LNCaP clone FGC (cell line): ENCODE measurements around the gene VEGFA.

Experiments
- DNase-seq: peaks from one replicate; pipeline ENCODE4 v3.0.0-alpha.2; 2011; ENCODE audit warnings: low read depth
- H3K4me3 ChIP-seq: 2 replicates; pipeline ENCODE4 v1.5.1; 2011; ENCODE audit warnings: mild to moderate bottlenecking, low read depth, low read length, control low read depth
- CTCF ChIP-seq: IDR thresholded peaks from 2 replicates; pipeline ENCODE4 v1.5.1; 2012; ENCODE audit warnings: mild to moderate bottlenecking; ENCODE audit not compliant: control insufficient read depth, insufficient read depth; ENCODE audit errors: extremely low read depth

VEGFA gene

GRCh38 chr6:43780941-43781928 is 11.2 kb downstream of the VEGFA start:
- DNase-seq = no peak
- no peak for TF ChIP-seq CTCF
- no peak overlapping the region for H3K4me3 ChIP-seq

DNA sequence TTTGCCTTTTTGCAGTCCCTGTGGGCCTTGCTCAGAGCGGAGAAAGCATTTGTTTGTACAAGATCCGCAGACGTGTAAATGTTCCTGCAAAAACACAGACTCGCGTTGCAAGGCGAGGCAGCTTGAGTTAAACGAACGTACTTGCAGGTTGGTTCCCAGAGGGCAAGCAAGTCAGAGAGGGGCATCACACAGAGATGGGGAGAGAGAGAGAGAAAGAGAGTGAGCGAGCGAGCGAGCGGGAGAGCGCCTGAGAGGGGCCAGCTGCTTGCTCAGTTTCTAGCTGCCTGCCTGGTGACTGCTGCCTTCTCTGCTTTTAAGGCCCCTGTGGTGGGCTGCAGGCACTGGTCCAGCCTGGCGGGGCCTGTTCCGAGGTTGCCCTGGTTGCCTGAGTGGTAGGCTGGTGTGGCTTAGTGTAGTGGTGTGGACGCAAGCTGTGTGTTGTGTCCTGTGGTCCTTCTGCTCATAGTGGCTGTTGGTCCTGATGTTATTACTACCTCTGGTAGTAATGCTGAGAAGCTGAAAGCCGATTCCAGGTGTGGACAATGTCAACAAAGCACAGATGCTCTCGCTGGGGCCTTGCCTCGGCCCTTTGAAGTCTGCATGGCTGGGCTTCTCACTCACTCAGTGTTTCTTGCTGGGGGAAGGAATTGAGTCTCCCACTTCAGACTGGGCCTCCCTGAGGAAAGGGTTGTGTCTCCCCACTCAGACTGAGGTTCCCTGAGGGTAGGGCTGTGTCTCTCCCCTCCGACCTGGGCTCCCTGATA is 12.1 kb downstream of the VEGFA start:
- no peak for TF ChIP-seq CTCF
- DNase-seq = no peak
- no peak overlapping the region for H3K4me3 ChIP-seq

- TF ChIP-seq CTCF = no peak
Observed at GRCh38 chr6:43782764-43783513, 12.9 kb downstream of the VEGFA start.

GRCh38 chr6:43784049-43784855 is 14.2 kb downstream of the VEGFA start:
- DNase-seq = no peak
- no peak overlapping the region for H3K4me3 ChIP-seq
- no peak for TF ChIP-seq CTCF

More at GRCh38 chr6:43782764-43783513, 12.9 kb downstream of the VEGFA start:
- DNase-seq = no peak
- no peak overlapping the region for H3K4me3 ChIP-seq

GRCh38 chr6:43785220-43785752 is 15.3 kb downstream of the VEGFA start:
- DNase-seq = no peak
- TF ChIP-seq CTCF = no peak
- H3K4me3 ChIP-seq = no peak overlapping the region

GRCh38 chr6:43785904-43786303 is 15.9 kb downstream of the VEGFA start:
- no peak for TF ChIP-seq CTCF
- H3K4me3 ChIP-seq = no peak overlapping the region
- no peak for DNase-seq
